KBM-7 (cell line): ENCODE measurements around the gene GBF1.
"Not testable (repeated sequence)": the region's sequence is repeated elsewhere in the genome, so short reads cannot be mapped to it uniquely, and the experiment has no call there.

Experiments
- DNase-seq: peaks from one replicate; pipeline ENCODE4 v3.0.0-alpha.2; 2015
- in situ Hi-C: fragments of 300-500 bp; cut with MboI; formaldehyde crosslinking; loops from 2 replicates; pipeline ENCODE4 v1.14.3; 2020; ENCODE audit warnings: low sequenced_read_pairs, low pct_unique_long_range_greater_than_20kb, mixed read lengths

The GBF1 gene, protein sequence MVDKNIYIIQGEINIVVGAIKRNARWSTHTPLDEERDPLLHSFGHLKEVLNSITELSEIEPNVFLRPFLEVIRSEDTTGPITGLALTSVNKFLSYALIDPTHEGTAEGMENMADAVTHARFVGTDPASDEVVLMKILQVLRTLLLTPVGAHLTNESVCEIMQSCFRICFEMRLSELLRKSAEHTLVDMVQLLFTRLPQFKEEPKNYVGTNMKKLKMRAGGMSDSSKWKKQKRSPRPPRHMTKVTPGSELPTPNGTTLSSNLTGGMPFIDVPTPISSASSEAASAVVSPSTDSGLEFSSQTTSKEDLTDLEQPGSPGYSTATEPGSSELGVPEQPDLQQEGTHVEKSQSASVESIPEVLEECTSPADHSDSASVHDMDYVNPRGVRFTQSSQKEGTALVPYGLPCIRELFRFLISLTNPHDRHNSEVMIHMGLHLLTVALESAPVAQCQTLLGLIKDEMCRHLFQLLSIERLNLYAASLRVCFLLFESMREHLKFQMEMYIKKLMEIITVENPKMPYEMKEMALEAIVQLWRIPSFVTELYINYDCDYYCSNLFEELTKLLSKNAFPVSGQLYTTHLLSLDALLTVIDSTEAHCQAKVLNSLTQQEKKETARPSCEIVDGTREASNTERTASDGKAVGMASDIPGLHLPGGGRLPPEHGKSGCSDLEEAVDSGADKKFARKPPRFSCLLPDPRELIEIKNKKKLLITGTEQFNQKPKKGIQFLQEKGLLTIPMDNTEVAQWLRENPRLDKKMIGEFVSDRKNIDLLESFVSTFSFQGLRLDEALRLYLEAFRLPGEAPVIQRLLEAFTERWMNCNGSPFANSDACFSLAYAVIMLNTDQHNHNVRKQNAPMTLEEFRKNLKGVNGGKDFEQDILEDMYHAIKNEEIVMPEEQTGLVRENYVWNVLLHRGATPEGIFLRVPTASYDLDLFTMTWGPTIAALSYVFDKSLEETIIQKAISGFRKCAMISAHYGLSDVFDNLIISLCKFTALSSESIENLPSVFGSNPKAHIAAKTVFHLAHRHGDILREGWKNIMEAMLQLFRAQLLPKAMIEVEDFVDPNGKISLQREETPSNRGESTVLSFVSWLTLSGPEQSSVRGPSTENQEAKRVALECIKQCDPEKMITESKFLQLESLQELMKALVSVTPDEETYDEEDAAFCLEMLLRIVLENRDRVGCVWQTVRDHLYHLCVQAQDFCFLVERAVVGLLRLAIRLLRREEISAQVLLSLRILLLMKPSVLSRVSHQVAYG (N-terminal part only)

DNA sequence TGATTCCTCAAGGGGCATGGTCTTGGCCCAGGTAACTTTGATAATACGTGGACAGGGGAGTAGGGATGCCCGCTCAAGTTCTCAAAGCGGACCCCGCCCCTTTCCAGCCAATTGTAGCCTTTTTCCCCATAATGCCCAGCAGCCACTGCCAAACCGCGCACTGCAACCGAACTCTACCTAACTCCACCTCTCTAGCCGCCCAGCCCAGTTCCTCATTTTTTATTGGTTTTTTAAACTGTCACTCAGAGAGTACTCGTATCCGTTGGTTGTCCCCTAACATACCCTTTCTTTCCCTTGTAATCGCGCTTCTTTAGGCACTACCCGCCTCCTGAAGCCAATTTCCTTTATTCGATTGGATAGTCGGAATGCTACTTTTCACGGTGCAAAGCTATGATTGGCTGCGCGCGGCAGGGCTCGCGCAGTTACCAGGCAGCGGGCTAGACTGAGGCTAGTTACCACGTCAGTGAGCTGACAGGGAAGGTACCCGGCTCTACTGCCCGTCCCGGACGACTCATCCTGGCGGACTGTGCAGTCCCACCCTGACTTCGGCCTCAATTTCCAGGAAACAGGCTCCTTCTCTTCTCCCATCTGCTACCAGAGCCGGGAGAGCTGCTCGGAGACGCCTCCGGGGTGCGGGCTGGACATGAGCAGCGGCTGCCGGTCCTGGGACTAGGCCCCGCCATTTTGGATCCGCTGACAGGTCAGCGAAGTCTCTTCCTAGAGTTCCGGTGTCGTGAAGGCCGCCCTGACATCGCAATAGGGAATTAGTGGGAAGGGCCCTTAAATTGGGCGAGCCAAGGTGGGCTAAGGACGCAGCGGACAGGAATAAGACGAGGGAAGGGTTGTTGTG, at the start of gene GBF1:
TSS of gene GBF1 (plus strand) at position 451 of the 850 bp plus-strand sequence. CDS start 13,407 bp downstream, outside the sequence.
- in situ Hi-C loops = loop anchor here (25.0 kb wide), 1 partner anchor 242 kb away; no protein-coding TSS in a partner anchor
- peak; percentile 100 for DNase-seq

GRCh38 chr10:102196893-102197292, 48.4 kb upstream of the GBF1 start:
- in situ Hi-C loops = no loop called here
- DNase-seq = no peak

DNA sequence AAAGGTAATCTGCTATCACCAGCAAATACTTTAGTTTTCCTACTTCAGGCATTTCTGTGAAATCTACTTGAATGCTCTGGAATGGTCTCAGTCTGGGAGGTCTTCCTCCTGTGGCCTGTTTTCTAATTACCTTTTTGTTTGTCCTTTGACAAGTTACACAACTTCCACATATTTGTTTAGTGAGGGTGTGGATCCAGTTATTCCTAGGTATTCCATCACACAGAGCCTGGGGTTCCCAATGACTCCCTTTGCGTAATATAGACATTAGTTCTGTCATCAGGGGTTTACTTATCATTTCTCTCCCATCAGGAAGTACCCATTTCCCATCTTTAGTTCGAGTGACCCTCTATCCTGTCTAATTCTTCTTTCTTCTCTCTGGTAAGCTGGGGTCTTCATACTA, 47.3 kb upstream of the GBF1 start:
- no peak for DNase-seq
- in situ Hi-C loops = no loop called here

GRCh38 chr10:102200751-102201640, 44.3 kb upstream of the GBF1 start:
- in situ Hi-C loops = no loop called here
- DNase-seq = no peak

GRCh38 chr10:102202386-102202785, 42.9 kb upstream of the GBF1 start:
- DNase-seq = no peak
- in situ Hi-C loops = no loop called here

- DNase-seq = no peak
- in situ Hi-C loops = no loop called here
Observed at GRCh38 chr10:102208311-102209035, 36.9 kb upstream of the GBF1 start.

DNA sequence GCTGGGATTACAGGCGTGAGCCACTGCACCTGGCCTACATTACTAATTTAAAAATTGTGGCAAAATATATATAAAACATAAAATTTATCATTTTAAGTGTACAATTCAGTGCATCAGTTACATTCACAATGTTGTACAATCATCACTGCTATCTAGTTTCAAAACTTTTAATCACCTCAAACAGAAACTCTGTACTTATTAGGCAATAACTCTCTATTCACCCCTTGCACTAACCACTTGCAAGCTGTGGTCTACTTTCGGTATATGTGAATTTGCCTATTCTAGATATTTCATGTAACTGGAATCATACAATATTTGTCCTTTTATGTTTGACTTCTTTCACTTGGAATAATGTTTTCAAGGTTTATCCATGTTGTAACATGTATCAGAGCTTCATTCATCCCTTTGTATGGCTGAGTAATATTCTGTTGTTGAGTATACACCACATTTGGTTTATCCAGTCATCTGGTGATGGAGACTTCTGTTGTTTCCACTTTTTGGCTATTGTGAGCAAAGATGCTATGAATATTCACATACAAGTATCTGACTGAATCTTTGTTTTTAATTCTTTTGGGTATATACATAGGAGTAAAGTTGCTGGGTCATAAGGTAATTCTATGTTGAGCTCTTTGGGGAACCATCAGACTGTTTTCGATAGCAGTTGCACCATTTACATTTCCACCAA, 33.6 kb upstream of the GBF1 start:
- in situ Hi-C loops = no loop called here
- no peak for DNase-seq

DNA sequence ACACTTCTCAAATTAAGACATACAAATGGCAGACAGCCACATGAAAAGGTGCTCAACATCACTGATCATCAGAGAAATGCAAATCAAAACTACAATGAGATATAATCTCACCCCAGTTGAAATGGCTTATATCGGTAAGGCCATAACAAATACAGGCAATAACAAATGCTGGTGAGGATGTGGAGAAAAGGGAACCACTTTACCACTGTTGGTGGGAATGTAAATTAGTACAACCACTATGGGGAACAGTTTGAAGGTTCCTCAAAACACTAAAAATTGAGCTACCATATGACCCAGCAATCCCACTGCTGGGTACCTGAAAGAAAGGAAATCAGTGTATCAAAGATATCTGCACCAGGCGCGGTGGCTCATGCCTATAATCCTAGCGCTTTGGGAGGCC, 31.7 kb upstream of the GBF1 start:
- in situ Hi-C loops = not testable (repeated sequence)
- DNase-seq = peak; percentile 52

GRCh38 chr10:102219370-102219769, 26.0 kb upstream of the GBF1 start:
- in situ Hi-C loops = no loop called here
- no peak for DNase-seq

DNA sequence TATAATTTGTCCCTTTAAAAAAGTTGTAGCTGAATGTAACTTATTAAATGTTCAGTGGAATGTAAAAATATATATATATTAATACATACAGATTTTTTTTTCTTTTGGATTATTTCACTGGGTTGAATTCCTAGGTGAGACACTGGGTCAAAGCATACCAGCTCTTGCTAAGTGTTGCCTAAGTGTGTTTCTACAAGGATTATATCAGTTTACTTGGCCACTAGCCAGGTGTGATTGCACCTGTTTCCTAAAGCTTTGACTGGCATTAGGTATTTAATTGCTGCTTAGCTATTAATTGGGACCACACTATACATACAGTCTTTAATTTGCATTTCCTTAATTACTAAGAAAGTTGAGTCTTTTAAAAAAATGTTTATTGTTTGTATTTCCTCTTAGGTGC, 24.7 kb upstream of the GBF1 start:
- no peak for DNase-seq
- in situ Hi-C loops = no loop called here

DNA sequence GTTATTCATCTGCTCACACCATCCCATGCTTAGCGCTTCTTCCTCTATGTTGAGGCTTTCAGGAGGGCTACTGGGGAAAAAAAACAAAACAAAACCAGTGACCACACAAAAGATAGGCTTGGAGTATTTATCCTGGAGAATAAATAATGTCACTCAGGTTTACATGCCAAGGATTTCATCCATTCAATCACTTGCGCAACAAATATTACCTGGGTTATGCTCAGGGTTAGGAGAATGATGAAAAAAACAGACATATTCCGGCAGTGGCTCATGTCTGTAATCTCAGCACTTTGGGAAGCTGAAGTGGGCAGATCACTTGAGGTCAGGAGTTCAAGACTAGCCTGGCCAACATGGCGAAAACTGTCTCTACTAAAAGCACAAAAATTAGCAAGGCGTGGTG, 22.5 kb upstream of the GBF1 start:
- DNase-seq = no peak

DNA sequence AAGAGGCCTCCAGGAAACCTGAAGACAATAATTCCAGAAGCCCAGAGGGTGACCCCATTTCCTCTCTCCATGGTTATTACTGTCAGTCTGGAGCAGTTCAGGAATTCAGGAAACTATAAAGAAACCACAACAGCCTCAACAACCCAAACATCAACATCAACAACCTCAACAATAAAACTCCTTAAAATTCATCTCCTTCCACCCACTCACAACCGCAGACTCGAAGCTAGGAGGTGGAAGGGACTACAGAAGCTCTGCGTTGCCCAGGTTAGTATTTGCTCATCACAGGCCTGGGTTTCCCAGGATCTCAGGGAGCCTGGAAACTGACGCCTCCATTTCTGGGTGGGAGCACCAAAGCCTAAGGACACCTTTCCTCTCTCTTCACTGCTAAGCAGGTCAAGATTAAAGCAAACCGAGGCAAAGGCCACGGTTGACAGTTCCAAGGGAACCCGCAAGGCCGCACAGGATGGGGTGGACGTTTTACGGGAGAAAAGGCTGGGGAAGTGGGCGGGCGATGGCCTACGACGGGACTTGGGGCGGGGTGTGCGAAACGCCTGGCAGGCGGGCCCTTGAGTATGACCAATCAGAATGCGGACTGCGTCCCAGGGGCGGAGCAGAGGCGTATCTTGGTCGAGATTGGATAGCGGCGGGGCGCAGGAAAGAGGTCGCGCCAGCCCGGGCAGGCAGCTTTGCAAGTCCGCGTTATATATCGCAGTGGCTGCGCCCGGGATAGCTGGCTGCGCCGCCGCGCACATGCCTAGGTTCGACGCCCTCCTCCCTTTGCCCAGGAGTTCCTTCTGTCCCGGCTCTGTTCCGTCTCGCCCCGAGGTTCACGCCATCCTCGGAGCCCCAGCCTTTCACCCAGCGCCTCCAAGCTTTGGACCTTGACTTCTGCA, 19.4 kb upstream of the GBF1 start, which contains the start of gene ELOVL3:
TSS of gene ELOVL3 (plus strand) at position 654 of the 896 bp plus-strand sequence. CDS start 250 bp downstream, outside the sequence.
- DNase-seq = peak; percentile 95
- in situ Hi-C loops = loop anchor here (25.0 kb wide), 1 partner anchor 261 kb away; no protein-coding TSS in a partner anchor

More for the DNA sequence above, 22.5 kb upstream of the GBF1 start:
- in situ Hi-C loops = no loop called here

GRCh38 chr10:102226542-102226870, 18.8 kb upstream of the GBF1 start:
- in situ Hi-C loops = loop anchor here (25.0 kb wide), 1 partner anchor 261 kb away; no protein-coding TSS in a partner anchor

GRCh38 chr10:102227050-102227449, 18.3 kb upstream of the GBF1 start:
- DNase-seq = no peak
- in situ Hi-C loops = loop anchor here (25.0 kb wide), 1 partner anchor 260 kb away; no protein-coding TSS in a partner anchor

More at GRCh38 chr10:102226542-102226870, 18.8 kb upstream of the GBF1 start:
- DNase-seq = no peak

- peak; percentile 79 for DNase-seq
- in situ Hi-C loops = loop anchor here (10.0 to 25.0 kb wide), 2 partner anchors 125 to 257 kb away; no protein-coding TSS in a partner anchor
Observed at GRCh38 chr10:102229810-102230263, 15.5 kb upstream of the GBF1 start.
